ES-I3 (cell line): ENCODE data around the gene TOX2.

Source experiments
- H3K36me3 ChIP-seq: 2 replicates; pipeline ENCODE4 v1.6.1; 2013; ENCODE audit warnings: mild to moderate bottlenecking, low read length, control low read depth, moderate library complexity; ENCODE audit not compliant: insufficient read depth
- H3K4me1 ChIP-seq: 2 replicates; pipeline ENCODE4 v1.6.1; 2013; ENCODE audit warnings: mild to moderate bottlenecking, control low read depth, low read length; ENCODE audit not compliant: insufficient read depth
- H3K9ac ChIP-seq: 2 replicates; pipeline ENCODE4 v1.6.1; 2013; ENCODE audit warnings: low read depth, mild to moderate bottlenecking, low read length, moderate library complexity
- H3K9me3 ChIP-seq: 2 replicates; pipeline ENCODE4 v1.6.1; 2013; ENCODE audit warnings: mild to moderate bottlenecking, low read length, moderate library complexity; ENCODE audit not compliant: control insufficient read depth, insufficient read depth

TOX2 gene

GRCh38 chr20:43940518-43941225, 26.0 kb downstream of the TOX2 start:
- H3K9ac ChIP-seq, result no peak overlapping the region
- H3K9me3 ChIP-seq, result no peaks in the 10 kb centered on the region
- H3K4me1 ChIP-seq, result peaks cover 17% of the 10 kb centered on the region
- no peaks in the 10 kb centered on the region for H3K36me3 ChIP-seq

GRCh38 chr20:43941476-43942200, 27.0 kb downstream of the TOX2 start:
- peaks cover 17% of the 10 kb centered on the region for H3K4me1 ChIP-seq
- H3K9me3 ChIP-seq, result no peaks in the 10 kb centered on the region
- no peak overlapping the region for H3K9ac ChIP-seq
- H3K36me3 ChIP-seq, result no peaks in the 10 kb centered on the region; the same call in 1 of the 2 replicates

- Histone ChIP-seq H3K9ac (no peak overlapping the region), H3K36me3 (no peaks in the 10 kb centered on the region; the same call in 1 of the 2 replicates), H3K9me3 (no peaks in the 10 kb centered on the region), H3K4me1 (peaks cover 17% of the 10 kb centered on the region)
These were observed 27.5 kb downstream of the TOX2 start for GRCh38 chr20:43942201-43942590.

- peaks cover 21% of the 10 kb centered on the region for H3K4me1 ChIP-seq
- H3K36me3 ChIP-seq, result no peaks in the 10 kb centered on the region; the same call in 1 of the 2 replicates
- no peaks in the 10 kb centered on the region for H3K9me3 ChIP-seq
- H3K9ac ChIP-seq, result no peak overlapping the region
These were observed 28.1 kb downstream of the TOX2 start for GRCh38 chr20:43942667-43943285.

GRCh38 chr20:43943725-43944124, 29.1 kb downstream of the TOX2 start:
- Histone ChIP-seq H3K9me3 (no peaks in the 10 kb centered on the region), H3K36me3 (no peaks in the 10 kb centered on the region; the same call in 1 of the 2 replicates), H3K9ac (no peak overlapping the region), H3K4me1 (peaks cover 27% of the 10 kb centered on the region)

GRCh38 chr20:43944653-43945235, 30.1 kb downstream of the TOX2 start:
- Histone ChIP-seq H3K9me3 (no peaks in the 10 kb centered on the region), H3K4me1 (peaks cover 32% of the 10 kb centered on the region), H3K36me3 (no peaks in the 10 kb centered on the region; the same call in 1 of the 2 replicates), H3K9ac (no peak overlapping the region)

- no peaks in the 10 kb centered on the region for H3K9me3 ChIP-seq
- H3K9ac ChIP-seq, result no peak overlapping the region
- peaks cover 23% of the 10 kb centered on the region for H3K4me1 ChIP-seq
- H3K36me3 ChIP-seq, result no peaks in the 10 kb centered on the region; the same call in 1 of the 2 replicates
These were observed 30.9 kb downstream of the TOX2 start for GRCh38 chr20:43945391-43946205.

- Histone ChIP-seq H3K9ac (no peak overlapping the region), H3K4me1 (peaks cover 21% of the 10 kb centered on the region), H3K9me3 (no peaks in the 10 kb centered on the region), H3K36me3 (no peaks in the 10 kb centered on the region; the same call in 1 of the 2 replicates)
These were observed 31.5 kb downstream of the TOX2 start for GRCh38 chr20:43946206-43946491.

- H3K36me3 ChIP-seq, result no peaks in the 10 kb centered on the region; the same call in 1 of the 2 replicates
- H3K4me1 ChIP-seq, result peaks cover 19% of the 10 kb centered on the region
- no peak overlapping the region for H3K9ac ChIP-seq
- H3K9me3 ChIP-seq, result no peaks in the 10 kb centered on the region
These were observed 32.1 kb downstream of the TOX2 start for GRCh38 chr20:43946659-43947315.

GRCh38 chr20:43947316-43947710, 32.7 kb downstream of the TOX2 start:
- H3K4me1 ChIP-seq, result peaks cover 14% of the 10 kb centered on the region; the same call in 1 of the 2 replicates

GRCh38 chr20:43948455-43948854, 33.8 kb downstream of the TOX2 start:
- no peaks in the 10 kb centered on the region; the same call in 1 of the 2 replicates for H3K36me3 ChIP-seq
- peaks cover 14% of the 10 kb centered on the region; the same call in 1 of the 2 replicates for H3K4me1 ChIP-seq
- no peaks in the 10 kb centered on the region for H3K9me3 ChIP-seq
- H3K9ac ChIP-seq, result no peak overlapping the region

More at GRCh38 chr20:43947316-43947710, 32.7 kb downstream of the TOX2 start:
- no peaks in the 10 kb centered on the region for H3K9me3 ChIP-seq
- H3K9ac ChIP-seq, result no peak overlapping the region
- no peaks in the 10 kb centered on the region; the same call in 1 of the 2 replicates for H3K36me3 ChIP-seq

- H3K36me3 ChIP-seq, result no peaks in the 10 kb centered on the region; the same call in 1 of the 2 replicates
- no peaks in the 10 kb centered on the region for H3K9me3 ChIP-seq
- peaks cover 22% of the 10 kb centered on the region; the same call in 1 of the 2 replicates for H3K4me1 ChIP-seq
- no peak overlapping the region for H3K9ac ChIP-seq
These were observed 34.6 kb downstream of the TOX2 start for GRCh38 chr20:43949248-43949647.
